ENCODE results near the gene C20orf204.

The C20orf204 gene

DNA sequence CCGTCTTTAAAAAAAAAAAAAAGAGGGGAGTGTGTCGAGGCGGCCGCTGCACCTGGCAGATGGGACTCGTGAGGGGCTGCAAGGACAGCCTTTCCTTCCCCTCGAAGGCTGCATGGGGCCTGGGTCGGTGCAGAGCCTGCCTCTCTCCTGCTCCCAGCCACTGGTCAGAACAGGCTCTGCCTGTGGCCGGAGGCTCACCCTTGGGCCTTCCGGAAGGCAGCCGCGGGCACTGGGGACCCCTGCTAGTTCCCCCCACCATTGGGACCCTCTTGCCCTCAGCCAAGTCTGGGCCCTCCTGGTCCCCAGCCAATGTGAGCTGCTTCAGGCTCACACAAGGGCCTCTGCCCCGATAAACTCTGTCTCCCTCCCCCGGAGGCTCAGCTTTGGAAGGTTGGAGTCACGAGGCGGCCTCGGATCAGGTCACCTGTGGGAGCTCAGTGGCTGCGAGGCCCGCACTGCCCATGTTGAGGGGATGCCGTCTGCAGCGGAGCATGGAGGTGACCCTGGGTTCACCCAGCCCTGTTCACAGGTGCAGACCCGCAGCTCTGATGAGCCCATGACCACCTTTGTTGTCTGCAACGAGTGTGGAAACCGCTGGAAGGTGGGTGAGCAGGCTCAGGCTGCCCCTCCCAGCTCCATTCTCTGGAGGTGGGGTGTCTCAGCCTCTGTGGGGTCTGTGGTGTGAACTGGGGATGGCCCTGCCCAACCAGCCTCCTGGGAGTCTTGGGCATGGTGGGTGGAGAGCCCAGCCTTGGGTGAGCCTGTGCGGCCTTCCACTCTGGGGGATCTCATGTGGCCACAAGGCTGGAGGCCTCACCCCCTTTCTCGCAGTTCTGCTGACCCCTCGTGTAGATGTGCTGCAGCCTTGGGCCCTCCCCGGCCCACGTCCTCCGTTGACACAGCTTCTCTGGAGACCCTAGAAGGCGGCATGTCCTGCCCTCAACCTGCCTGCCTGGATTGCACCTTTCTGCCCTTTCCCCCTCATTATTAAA, 35.7 kb downstream of the C20orf204 start:
- TF ChIP-seq TAF1 (IDR thresholded peaks at IDR 0.05; ENCODE audit: borderline replicate concordance, insufficient read depth, low read length): no peak
- TF ChIP-seq, protein P1, sequence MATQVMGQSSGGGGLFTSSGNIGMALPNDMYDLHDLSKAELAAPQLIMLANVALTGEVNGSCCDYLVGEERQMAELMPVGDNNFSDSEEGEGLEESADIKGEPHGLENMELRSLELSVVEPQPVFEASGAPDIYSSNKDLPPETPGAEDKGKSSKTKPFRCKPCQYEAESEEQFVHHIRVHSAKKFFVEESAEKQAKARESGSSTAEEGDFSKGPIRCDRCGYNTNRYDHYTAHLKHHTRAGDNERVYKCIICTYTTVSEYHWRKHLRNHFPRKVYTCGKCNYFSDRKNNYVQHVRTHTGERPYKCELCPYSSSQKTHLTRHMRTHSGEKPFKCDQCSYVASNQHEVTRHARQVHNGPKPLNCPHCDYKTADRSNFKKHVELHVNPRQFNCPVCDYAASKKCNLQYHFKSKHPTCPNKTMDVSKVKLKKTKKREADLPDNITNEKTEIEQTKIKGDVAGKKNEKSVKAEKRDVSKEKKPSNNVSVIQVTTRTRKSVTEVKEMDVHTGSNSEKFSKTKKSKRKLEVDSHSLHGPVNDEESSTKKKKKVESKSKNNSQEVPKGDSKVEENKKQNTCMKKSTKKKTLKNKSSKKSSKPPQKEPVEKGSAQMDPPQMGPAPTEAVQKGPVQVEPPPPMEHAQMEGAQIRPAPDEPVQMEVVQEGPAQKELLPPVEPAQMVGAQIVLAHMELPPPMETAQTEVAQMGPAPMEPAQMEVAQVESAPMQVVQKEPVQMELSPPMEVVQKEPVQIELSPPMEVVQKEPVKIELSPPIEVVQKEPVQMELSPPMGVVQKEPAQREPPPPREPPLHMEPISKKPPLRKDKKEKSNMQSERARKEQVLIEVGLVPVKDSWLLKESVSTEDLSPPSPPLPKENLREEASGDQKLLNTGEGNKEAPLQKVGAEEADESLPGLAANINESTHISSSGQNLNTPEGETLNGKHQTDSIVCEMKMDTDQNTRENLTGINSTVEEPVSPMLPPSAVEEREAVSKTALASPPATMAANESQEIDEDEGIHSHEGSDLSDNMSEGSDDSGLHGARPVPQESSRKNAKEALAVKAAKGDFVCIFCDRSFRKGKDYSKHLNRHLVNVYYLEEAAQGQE (IDR thresholded peaks at IDR 0.05; ENCODE audit: insufficient read depth in 1 of 2, low read depth in 2 of 2, low read length in 2 of 2): no peak
- no peak for TF ChIP-seq SIN3A (IDR thresholded peaks at IDR 0.05; ENCODE audit: borderline replicate concordance, insufficient read depth, low read length)
- no peak for TF ChIP-seq FOXP2 (optimal IDR thresholded peaks at IDR 0.05; ENCODE audit: borderline replicate concordance, extremely low read depth, extremely low read length, insufficient read depth)
- TF ChIP-seq POLR2AphosphoS5 (IDR thresholded peaks at IDR 0.05; ENCODE audit: low read depth, low read length): no peak

DNA sequence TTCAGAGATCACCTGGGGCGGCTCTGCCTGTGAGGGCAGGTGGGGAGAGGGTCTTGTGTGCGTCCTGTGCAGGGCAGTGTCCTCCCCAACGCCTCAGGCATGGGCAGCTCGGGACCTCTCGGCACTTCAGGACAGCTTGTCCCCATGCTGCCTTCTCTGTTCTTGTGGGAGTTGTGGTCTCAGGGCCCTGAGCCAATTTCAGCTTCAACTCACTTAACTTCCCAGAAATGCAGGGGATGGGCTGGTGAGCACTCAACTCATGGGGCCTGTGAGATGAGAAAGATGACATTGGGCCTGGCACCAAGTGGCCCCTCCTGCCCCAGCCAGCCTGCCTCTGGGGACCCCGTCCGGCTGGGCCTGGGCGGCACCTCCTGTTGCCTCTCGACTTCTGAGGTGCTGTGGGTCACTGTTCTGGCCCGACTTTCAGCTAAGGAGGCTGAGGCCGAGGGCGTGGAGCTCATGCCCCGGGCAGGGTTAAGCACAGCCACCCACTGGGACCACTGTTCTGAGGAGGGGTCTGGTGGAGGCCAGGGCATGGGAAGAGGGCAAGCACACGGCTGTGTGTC, 36.6 kb downstream of the C20orf204 start:
- TF ChIP-seq, protein P1 (IDR thresholded peaks at IDR 0.05; ENCODE audit: insufficient read depth in 1 of 2, low read depth in 2 of 2, low read length in 2 of 2): no peak
- TF ChIP-seq FOXP2 (optimal IDR thresholded peaks at IDR 0.05; ENCODE audit: borderline replicate concordance, extremely low read depth, extremely low read length, insufficient read depth) (no peak), TAF1 (IDR thresholded peaks at IDR 0.05; ENCODE audit: borderline replicate concordance, insufficient read depth, low read length) (no peak)

DNA sequence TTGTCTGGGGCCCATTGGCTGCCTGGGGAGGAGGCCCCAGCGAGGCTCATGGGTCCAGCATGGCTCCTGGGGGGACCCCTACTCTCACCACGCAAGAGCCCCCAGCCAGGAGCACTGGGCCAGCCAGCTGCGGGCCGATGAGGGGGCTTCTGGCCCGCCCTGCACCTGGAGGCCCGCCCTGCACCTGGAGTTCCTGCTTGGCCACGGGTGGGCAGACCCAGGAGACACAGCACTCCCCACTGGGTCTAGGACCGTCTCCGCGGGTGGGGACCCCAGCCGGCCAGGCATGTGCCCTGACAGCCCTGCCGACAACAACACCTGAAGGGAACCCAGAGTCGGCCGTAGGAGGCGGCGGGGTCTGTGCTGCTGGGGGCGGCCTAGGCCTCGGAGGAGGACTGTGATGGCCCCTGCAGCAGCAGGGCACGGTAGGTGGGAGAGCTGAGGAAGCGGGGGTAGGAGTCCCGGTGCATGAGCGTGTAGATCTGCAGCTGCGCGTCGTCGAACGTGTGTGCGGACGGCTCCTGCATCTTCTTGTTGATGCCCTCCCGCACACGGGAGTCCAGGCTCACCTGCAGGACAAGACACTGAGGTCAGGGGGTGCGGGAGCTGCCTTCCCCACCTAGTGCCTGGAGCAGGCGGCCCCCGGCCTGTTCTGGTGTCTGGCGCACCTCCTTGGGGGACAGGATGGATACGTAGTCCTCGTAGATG, 37.6 kb downstream of the C20orf204 start:
- TF ChIP-seq, protein P1 (IDR thresholded peaks at IDR 0.05; ENCODE audit: insufficient read depth in 1 of 2, low read depth in 2 of 2, low read length in 2 of 2): no peak
- TF ChIP-seq POLR2AphosphoS5 (IDR thresholded peaks at IDR 0.05; ENCODE audit: low read depth, low read length) (no peak), SIN3A (IDR thresholded peaks at IDR 0.05; ENCODE audit: borderline replicate concordance, insufficient read depth, low read length) (no peak)

DNA sequence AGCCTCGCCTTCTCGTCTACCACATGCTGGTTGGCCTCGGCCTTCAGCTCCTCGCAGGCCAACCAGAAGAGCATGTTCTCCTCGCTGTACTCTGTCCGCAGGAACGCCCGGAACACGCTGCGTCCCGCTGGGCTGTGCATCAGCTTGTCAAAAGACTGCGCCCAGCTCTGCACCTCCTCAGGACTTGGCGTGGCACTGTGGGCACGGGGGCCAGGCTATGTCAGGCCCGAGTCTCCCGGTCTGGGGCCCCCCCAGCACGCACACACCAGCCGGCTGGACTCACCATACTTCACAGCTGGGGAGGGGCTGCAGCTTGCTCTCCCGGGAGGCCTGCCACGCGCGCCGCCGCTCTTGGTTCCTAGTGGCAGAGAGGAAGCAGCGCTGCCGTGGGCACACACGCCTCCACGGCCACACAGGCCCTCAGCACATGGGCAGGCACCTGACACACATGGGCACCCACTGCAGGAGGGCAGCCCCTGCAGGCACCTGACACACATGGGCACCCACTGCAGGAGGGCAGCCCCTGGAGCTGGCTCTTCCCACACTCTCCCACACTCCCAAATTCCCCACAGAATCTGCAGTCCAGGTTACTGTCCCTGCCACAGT, 38.3 kb downstream of the C20orf204 start:
- no peak for TF ChIP-seq SIN3A (IDR thresholded peaks at IDR 0.05; ENCODE audit: borderline replicate concordance, insufficient read depth, low read length)
- no peak for TF ChIP-seq FOXP2 (optimal IDR thresholded peaks at IDR 0.05; ENCODE audit: borderline replicate concordance, extremely low read depth, extremely low read length, insufficient read depth)
- TF ChIP-seq, protein P1 (IDR thresholded peaks at IDR 0.05; ENCODE audit: insufficient read depth in 1 of 2, low read depth in 2 of 2, low read length in 2 of 2): no peak
- no peak for TF ChIP-seq TAF1 (IDR thresholded peaks at IDR 0.05; ENCODE audit: borderline replicate concordance, insufficient read depth, low read length)
- TF ChIP-seq POLR2AphosphoS5 (IDR thresholded peaks at IDR 0.05; ENCODE audit: low read depth, low read length): no peak
